A172 (cell line): ENCODE results near the gene DPT. TPM values are rescaled to one million over a fixed set of nuclear protein-coding genes. Genes with fewer than 3 reads are reported as not detected.
A peak's percentile ranks its signal among the peaks of the same experiment; 100 is the strongest.

Experiments used
- DNase-seq: peaks from one replicate; pipeline ENCODE4 v3.0.0-alpha.2; 2015; ENCODE audit warnings: low spot score
- total RNA-seq: library from RNA; depleted of rRNA; stranded (reverse); fragments of >200 nt; shearing (Covaris generic); gene quantifications from 2 replicates; pipeline ENCODE4 v1.2.3, GENCODE V29; 2014; rRNA removed

The DPT gene
- total RNA-seq, 1 experiment from 2014 or later = not detected

DNA sequence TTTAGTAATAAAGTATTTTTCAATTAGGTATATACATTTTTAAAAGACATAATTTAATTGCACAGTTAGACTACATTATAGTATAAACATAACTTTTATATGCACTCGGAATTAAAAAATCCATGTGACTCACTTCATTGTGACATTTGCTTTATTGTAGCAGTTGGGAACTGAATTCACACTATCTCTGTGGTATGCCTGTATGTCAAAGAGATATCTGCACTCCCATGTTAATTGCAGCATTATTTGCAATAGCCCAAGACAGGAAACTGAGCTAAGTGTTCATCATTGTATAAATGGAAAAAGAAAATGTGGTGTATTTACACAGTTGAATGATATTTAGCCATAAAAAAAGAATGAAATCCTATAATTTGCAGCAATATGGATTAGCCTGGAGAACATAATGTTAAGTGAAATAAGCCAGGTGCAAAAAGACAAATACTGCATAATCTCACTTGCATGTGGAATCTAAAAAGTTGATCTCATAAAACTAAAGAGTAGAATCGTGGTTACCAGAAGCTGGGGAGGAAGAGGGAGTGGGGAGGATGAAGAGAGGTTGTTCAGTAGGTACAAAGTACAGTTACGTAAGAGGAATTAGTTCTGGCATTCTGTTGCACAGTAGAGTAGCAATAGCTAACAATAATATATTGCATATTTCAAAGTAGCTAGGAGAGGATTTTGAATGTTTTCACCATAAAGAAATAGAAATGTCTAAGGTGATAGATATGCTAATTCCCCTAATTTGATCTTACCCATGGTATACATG is 64.8 kb downstream of the DPT start:
- no peak for DNase-seq

DNA sequence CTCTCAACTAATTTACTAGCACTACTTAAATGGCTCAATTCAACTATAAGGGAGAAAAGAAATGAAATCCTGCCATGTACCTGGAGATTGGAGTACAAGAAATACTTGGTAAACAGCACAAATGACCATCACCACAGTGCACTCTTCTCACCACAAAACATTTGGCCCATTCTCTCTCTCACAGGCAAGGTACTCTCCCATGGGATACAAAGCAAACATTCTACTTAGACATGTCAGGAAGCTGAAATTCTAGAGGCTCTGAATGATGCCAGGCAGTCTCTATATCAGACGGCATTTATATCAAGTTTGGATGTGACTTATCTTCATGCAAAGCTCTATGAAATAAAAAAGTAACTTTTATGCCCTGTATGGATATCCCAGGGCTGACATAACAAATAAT is 72.5 kb downstream of the DPT start:
- no peak for DNase-seq

DNA sequence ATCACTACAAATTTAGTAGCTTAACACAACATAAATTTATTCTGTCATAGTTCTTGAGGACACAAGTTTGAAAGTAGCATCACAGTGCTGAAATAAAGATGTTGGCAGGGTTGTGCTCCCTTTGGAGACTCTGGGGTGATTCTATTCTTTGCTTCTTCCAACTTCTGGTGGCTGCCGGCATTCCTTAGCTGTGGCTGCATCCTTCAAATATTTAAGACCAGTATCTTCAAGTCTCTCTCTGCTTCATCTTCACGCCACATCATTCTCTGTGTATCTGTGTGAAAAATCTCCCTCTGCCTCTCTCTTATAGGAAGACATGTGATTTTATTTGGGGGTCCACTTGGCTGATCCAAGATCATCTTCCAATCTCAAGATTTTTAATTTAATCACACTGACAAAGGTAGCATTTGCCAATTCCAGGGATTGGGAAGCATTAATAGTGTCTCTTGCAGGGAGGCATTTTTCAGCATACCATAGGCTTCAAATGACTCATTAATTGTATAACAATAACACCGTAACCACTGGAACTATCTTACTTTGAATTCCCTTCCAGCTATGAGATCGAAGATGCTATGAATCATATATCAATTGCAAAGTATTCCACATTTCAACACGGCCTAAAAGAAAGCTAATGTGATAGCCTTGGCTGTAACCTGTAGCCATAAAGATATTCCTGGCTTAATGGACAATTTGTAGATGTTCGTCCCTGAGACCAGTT is 74.6 kb downstream of the DPT start:
- DNase-seq = no peak

DNA sequence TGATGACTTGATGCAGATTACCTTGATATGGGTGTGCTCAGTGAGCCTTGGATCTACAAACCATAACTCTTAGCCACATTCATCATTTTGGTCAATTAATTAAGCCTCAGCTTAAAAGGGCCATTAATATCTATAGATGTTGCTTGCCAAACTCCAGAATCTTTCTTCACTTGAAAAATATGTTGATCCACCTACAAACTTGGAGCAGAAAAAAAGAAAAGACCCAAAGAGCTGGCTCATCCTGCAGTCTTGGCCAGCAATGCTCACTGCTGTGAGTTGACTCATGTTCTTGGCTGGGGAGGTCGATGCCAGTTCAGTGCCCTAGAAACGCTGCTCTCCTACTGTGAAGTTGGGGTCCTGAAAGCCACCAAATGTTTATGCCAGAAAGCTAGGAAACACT is 75.4 kb downstream of the DPT start:
- peak; percentile 18 for DNase-seq

DNA sequence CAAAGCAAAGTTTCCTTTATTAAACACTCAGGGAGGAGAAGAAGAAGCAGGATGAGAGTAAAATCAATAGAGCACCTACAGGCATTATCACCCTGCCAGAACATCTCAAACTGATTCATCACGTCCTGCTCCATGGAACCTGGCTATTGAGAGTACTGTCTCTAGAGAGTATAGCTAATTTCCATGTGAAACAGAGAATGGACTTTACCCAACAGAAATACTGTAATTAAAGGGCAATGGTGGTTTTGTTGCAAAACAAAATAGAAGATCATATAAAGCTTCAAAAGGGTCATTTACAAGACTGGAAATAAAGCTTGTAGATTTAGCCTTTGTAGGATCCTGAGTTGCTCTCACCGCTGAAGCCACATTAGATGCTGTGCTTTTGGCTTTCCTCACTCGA is 83.3 kb downstream of the DPT start:
- no peak for DNase-seq

Other genes starting within 250 kb of the DPT start
- not detected in 2 replicates for gene XCL2, start 185.2 kb downstream of the DPT start, total RNA-seq
- not detected in 2 replicates for gene XCL1, start 152.6 kb downstream of the DPT start, total RNA-seq